SK-MEL-5 (cell line): ENCODE data around the gene INTS11. TPM values are rescaled to one million over a fixed set of nuclear protein-coding genes. Genes with fewer than 3 reads are reported as not detected.
A peak's percentile ranks its signal among the peaks of the same experiment; 100 is the strongest.

Experiments used
- DNase-seq: peaks from one replicate; pipeline ENCODE4 v3.0.0-alpha.2; 2016; ENCODE audit warnings: low read depth, low spot score
- in situ Hi-C: cut with HindIII; loops from 2 replicates; pipeline ENCODE4 v1.10.0; 2016; ENCODE audit warnings: low sequenced_read_pairs, high pct_unique_total_duplicates, low pct_unique_long_range_greater_than_20kb
- total RNA-seq: library from RNA; depleted of rRNA; stranded (reverse); fragments of >200 nt; shearing (Covaris generic); gene quantifications from 2 replicates; pipeline ENCODE4 v1.2.3, GENCODE V29; 2014

INTS11 gene
- total RNA-seq, 1 experiment from 2014 or later: 60.1 TPM

DNA sequence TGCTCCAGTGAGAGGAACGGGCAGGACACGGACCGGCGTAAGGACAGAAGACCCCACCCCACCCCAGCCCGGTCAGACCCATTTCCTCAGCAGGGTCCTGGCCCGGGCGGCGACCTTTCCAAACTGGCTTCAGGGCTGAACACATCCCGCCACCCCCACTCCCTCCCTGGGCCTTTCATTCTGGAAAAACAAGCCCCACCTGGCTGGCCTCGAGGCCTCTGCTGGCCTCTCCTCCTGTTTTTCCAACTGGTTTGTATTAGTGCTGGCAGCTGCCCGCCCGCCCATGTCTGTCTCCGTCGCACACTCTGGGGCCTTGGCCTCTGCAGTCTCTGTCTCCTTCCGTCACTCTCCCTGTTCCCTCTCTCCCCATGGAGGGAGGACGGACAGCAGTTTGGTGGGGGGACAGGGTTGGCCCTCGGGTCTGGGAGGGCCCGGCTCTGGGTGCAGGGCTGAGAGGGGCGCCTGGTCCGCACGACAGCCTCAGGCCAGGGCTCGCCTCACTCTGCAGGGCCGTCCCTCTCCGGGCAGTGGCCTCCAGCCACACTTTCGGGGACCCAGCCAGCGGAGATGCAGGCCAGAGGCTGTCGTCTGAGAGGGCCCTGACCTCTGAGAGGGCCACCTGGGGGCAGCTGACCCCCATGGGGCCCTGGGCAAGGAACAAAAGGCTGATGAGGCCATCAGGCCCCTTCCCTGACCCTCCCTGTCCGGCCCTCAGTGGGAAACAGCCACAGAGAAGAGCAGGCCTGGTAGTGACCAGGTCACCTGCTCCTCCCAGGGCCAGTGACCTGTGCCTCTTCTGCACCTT lies 35.4 kb upstream of the INTS11 start:
- in situ Hi-C loops: no loop called here
- DNase-seq: no peak

DNA sequence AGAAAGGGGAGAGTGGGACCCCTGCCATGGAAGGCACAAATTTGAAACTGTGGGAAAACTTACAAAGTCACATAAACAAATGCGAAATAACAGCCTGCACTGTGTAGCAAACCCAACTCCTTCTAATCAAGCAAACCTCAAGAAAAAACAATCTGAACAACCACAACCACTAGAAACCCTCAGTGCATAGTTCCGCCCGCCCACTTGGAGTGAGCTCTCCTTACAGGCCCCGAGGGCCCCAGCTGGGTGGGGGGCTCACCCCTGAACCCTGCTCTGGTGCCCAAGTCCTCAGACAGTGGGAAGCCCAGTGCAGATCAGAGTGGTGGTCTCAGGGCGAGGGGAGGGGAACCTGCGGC lies 34.8 kb upstream of the INTS11 start:
- in situ Hi-C loops: no loop called here
- DNase-seq: no peak

DNA sequence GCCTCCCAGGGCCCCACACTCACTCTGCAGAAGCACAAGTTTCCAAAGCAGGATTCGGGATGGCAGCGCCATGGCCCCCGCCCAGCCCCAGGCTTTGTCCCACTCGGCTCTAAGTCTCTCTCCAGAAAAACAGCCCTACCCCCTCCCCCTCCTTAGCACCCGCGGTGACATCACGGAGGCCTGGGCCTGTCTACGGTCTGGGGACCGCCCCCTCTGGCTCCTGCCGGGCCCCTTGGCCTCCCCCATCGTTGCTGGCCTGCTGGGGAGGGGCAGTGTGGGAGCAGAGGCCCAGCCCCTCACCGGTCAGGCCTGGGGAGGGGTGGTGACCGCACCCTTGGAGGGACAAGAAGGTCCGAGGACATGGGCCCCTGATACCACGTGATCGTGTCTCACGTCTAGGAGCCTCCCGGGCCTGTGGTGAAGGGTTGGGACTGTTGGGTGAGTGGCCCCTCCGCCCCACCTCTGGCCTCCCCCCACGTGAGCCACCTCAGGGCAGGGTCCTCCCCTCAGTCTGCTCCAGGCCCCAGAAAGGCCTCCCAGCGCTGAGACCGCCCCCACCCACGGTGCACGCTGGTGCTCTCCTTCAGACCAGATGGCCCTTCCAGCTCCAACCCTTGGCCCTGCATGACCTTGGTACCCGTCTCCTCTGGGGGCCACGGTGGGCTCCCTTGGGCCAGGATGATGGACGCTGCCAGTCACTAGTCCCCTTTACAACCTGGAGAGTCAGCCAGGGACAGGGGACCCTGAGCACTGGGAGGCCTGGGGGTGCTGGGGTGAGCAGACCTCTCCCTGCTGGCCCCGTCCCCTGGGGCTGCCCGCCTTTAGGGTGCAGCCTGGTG lies 34.2 kb upstream of the INTS11 start, which contains the start of gene MXRA8:
MXRA8 (minus strand) TSS at position 123 of the 839 bp plus-strand sequence; CDS start at position 72, 51 bp downstream.
- DNase-seq: no peak
- in situ Hi-C loops: no loop called here

DNA sequence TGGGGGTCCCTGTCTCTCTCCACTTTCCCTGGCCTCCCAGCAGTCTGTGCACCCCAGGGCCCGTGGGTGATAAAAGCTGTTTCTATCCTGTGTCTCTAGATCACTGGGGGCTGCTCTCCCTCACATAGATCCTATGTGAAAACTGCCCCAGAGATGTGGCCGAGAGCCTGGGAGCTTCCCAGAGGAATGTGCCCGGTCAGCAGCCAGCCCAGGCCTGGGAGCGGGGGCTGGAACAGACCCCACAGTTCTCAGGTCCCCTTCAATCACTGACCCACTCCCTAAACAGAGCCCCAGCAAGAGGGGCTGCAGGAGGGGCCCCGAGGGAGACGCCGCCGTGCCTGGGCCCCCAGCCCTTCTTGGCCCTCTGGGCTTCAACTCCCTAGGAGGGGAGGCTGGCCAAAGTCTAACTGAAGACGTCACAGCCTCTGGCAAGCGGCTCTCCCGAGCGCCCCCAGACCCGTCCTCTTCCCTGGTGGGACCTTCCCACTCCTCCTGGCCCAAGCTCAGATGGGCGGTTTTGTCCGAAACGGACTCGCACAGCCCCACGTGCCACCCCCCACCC lies 33.5 kb upstream of the INTS11 start:
- in situ Hi-C loops: no loop called here
- DNase-seq: no peak

DNA sequence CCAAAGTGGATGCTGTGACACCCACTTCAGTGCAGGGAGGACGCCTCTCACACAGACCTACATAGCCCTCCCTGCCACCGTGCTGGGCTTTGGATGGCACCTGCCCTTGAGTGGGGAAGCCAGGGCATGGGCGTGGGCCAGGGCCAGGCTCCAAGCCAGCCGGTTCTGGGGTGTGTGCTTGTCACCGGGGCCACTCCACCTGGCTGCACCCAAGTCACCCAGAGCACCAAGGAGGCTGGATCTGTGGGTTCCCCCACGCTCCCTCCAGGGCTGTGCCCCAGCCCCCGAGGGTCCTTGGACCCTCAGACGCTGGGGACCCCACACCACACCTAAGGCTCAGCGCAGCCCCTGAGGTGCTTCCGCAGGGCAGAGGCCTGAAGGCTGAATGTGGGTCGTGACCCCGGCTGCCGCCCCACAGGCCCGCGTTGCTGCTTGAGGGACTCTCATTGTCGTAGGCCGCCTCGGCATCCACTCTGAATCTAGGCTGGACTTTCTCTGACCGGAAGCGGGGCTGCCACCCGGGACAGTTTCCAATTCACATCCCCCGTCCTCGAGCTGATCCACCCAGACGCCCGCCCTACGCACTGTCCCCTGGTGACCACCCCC lies 32.4 kb upstream of the INTS11 start:
- no peak for DNase-seq
- in situ Hi-C loops: no loop called here

DNA sequence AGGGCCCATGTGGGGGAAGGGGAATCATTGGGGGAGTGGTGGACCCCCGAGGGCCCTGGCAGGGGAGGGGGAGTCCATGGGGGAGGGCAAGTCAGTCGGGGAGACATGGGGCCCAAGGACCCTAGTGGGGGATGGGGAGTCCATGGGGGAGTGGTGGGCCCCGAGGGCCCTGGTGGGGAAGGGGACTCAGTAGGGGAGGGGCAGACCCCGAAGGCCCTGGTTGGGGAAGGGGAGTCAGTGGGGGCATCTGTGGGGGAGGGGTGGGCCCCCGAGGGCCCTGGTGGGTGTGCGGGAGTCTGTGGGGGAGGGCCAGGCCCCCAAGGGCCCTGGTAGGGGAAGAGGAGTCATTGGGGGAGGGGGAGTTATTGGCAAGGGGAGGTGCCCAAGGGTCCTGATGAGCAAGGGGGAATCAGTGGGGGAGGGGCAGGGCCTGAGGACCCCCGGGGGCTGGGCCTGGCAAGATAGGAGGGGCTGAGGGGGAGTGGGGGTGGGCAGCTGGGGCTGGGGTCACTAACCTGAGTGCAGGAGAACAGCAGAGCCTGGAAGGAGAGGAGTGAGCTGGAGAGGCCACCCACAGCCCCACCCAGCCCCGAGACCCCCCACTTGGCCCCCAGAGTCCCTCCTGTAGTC lies 31.8 kb upstream of the INTS11 start:
- DNase-seq: no peak

DNA sequence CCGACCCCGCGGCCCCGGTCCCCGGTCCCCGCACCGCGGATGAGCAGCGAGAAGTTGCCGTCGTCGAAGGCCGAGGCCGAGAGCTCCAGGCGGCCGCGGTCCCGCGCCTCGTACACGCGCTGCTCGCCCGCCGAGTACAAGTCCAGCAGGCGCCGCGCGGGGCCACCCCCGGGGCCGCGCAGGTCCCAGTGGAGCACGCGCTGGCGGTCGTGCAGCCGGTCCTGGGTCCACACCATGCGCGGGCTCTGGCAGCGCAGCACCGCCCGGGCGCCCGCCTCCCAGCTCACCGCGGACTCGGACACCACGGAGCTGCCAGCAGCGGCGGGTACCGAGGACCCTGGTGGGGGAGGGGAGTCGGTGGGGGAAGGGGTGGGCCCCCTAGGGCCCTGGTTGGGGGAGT lies 31.0 kb upstream of the INTS11 start:
- in situ Hi-C loops: no loop called here
- peak; percentile 30 for DNase-seq

More for the DNA sequence above, 31.8 kb upstream of the INTS11 start:
- in situ Hi-C loops: no loop called here

DNA sequence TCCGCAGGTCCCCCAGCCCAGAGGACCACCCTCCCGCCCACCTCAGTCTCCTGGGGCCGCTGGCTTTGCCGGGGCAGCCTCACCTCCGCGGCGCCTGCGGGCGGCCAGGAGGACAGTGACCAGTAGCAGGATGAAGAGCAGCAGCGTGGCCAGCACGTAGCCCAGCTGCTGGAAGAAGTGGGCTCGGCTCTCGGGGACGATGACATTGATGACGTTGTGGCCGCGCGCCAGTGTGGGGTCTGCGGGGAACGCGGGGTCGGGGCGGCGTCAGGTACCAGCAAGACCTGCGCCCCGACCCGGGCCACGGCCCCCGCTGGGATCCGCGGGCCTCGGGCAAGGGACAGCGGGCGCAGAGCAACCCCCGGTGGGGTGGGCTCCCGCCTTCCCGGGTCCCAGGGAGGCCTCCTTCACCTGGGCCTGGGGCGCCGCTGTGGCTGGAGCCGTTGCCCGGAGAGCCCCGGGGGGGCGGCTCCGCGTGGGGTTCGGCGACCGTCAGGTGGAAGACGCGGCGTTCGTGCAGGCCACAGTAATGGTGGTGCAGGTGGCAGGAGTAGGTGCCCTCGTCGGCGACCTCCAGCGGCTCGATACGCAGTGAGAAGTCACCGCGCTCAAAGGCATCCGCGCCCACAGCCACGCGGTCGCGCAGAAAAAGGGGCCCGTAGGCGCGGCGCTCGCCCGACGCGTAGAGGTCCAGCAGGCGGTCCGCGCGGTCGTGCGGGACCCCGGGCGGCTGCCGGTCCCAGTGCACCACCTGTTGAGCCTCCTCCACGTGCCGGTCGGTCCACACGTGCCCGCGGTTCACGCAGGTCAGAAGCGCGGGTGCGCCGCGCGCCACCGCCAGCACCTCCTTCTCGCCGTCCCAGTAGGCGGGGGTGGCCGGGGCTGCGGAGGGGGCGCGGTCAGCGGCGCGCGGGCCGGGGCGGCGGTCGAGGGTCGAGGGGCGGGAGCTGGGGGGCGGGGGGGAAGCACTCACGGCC lies 30.1 kb upstream of the INTS11 start:
- in situ Hi-C loops: no loop called here
- no peak for DNase-seq

DNA sequence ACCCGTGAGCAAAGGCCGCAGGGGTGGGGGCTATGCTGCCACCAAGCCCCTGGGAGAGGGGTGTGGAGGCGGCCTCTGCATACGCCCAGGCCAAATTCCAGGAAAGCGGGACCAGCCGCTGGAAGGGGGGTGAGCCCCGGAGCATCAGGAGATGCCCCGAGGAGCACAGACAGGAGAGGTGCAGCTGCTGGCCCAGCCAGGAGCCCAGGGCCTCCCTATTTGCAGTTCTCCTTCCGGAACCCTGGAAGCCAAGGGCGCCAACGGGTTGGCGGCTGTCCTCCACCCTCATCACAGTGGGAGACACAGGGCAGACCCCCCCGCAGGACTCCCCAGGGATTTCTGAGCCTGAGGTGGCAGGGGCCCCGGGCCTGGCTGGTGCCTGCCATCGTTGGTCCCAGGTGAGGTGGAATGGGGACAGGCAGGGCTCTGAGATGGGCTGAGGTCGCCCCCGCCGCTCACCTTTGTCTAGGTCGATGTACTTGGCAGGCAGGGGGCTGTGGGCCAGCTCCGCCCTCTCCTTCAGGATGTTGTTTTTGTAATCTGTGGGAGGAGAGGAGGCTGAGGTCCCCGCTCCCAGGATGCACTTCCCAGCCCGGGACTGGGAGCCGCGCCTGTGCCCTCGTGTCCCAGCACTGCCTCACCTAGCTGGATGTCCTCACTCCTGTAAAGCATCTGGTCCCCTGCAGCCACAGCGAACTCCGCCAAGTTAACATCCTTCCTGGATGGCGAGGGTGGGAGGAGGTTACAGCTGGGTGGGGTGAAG lies 29.1 kb upstream of the INTS11 start:
- in situ Hi-C loops: no loop called here
- DNase-seq: no peak

DNA sequence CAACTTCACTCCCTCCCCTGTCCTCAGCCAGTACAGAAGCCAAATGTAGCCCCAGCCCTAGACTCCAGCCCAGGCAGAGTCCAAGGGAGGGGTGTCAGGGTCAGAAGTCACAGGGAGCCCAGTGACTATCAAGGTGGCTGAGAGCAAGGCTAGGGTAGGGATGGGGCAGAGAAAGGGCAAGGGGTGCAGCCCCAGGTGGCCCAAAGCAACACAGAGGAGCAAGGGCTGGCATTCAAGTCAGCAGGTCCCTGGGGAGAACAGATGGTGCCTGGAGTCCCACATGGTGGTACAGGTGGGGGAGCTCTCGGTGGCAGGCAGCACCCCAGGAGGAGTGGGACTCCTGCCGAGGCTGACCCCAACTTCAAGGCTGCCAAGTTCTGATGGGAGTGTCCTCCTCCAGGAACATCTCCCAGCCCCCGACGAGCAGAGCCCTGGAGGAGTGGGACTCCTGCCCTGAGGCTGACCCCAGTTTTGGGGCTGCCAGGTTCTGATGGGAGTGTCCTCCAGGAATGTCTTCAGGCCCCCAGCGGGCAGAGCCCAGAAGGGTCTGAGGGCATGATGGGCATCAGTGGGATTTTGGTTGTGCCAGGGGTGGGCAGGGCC lies 28.4 kb upstream of the INTS11 start:
- in situ Hi-C loops: no loop called here
- no peak for DNase-seq

DNA sequence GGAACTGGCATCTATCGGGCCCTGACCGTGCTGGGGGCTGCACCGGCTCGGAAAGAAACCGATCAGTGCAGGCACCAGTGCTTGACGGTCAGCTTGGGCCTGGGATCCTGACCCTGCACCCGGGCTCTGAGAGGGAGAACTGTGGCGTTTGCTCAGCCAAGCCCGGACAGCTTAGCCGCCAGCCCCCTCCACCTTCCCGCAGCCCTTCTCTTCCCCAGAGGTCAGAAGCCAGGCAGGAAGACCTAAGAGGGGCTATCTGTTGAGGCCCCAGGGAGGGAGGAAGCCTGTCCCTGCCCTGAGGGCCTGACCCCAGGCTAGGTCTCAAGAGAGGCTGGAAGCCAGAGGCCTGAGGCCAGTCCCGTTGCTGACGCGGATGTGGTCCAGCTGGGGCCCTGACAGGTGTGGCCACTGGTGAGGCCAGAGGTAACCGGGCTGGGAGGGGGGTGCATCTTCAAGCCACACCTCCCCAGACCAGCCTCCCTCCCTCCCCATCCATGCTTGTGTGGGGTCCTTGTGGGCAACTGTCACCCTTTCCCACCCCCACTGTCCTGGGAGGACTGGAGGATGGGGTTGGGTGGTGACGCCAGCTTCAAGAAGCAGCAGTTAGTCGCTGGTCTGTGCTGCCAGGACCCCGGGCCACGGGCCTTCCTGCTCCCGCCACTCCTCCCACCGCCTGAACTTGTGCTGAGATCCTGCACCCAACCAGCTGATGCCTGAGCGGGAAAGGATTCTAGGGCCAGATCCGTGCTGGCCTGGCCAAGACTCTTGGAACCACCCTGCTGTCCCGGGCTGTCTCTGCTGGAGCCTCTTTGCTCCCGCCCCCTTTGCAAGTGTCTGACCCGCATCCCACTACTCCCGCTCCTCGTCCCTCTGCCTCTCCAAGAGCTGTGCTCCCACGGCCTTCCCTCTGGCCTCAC lies 27.3 kb upstream of the INTS11 start:
- in situ Hi-C loops: no loop called here
- DNase-seq: no peak

DNA sequence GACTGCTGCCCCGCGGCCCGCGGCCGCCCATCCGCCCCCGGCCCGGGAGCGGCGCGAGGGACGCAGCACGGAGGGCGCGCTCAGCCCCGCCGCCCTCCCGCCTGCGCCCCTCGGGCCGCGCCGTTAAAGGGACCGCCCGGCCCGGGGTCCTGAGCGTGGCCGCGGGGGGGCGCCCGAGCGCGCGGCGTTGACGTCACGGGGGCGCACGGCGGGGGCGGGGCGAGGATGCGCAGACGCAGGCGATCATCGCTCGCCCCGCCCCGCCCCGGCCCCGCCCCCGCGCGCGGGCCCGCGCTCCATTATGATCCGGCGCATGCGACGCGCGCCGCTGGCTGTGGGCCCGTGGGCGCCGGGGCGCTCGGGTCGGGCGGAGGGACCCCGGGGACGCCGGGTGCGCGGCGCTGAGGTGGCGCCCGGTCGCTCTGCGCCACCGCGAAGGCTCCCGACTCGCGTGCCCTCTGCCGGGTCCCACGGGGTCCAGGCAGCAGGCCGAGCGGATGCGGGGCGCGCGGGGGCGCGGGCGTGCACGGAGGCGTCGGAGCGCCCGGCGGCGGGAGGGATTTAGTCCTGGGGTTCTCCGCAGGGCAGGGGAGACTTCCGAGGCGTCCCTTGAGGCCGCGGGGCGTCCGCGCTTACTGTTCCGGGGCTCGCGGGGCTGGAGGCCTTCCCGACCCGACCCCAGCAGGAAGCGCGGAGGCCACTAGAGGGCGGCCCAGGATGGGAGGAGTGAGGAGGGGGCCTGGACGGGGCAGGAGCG lies 25.0 kb upstream of the INTS11 start, which contains the start of gene DVL1:
DVL1 (minus strand) TSS at position 163 of the 757 bp plus-strand sequence. CDS start 353 bp downstream, outside the sequence.
- in situ Hi-C loops: no loop called here

DNA sequence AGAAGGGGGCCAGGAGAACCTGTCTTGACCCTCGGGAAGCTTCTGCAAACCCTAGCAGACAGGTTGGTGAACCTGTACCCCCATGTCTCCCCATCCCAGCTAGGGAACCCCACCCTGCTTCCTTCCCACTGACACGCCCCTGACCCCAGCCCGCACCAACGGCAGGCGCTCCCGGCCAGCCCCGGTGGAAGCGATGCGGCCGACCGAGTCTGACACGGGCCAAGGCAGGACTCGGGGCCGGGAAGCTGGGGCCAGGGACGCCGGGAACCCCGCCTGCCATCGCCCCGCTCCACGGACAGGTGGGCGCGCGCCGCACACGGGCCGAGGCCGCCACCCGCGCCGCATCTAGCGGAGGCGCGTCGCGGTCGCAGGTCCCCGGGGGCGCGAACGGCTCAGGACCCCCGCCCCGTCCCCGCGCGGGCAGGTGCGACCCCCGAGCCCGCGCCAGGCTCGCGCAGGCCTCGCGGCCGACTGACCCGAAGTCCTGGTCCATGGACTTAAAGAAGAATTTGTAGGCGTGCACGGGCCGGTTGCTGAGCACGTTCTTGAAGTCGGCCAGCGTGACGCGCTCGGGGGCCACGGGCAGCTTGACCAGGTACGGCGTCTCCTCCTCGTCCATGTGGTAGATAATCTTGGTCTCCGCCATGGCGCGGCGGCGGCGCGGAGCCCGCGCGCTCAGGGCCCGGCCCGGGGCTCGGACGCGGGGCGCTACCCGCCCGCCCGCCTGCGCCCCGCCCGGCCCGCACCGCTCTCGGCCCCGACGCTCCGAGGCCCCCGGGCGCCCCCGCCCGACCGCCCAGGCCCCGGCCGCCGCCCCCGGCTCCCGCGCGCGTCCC lies 24.2 kb upstream of the INTS11 start:
- in situ Hi-C loops: no loop called here
- no peak for DNase-seq

More for the DNA sequence above, 25.0 kb upstream of the INTS11 start, which contains the start of gene DVL1:
- peak; percentile 53 for DNase-seq
